ENCODE results near the gene MAX.

Gene MAX

GRCh38 chr14:65102441-65103149, at the start of gene MAX:
TSS of gene MAX (minus strand) at chr14:65102517. CDS start at chr14:65102339, 178 bp downstream.
- peak; percentile 99 for DNase-seq

- no peak for DNase-seq
Measured at GRCh38 chr14:65151609-65151956, 49.3 kb upstream of the MAX start.

GRCh38 chr14:65150898-65151608, 48.7 kb upstream of the MAX start:
- no peak for DNase-seq

GRCh38 chr14:65149116-65149515, 46.8 kb upstream of the MAX start:
- DNase-seq, result no peak

GRCh38 chr14:65144170-65144569, 41.9 kb upstream of the MAX start:
- DNase-seq, result no peak

- DNase-seq, result no peak
Measured at GRCh38 chr14:65142914-65143625, 40.8 kb upstream of the MAX start.

- no peak for DNase-seq
Measured at GRCh38 chr14:65142429-65142828, 40.1 kb upstream of the MAX start.

- no peak for DNase-seq
Measured at GRCh38 chr14:65141523-65141922, 39.2 kb upstream of the MAX start.

- no peak for DNase-seq
Measured at GRCh38 chr14:65137648-65138307, 35.5 kb upstream of the MAX start.

- no peak for DNase-seq
Measured at GRCh38 chr14:65134651-65135579, 32.6 kb upstream of the MAX start.

- no peak for DNase-seq
Measured at GRCh38 chr14:65132855-65133254, 30.5 kb upstream of the MAX start.

- DNase-seq, result no peak
Measured at GRCh38 chr14:65131301-65131701, 29.0 kb upstream of the MAX start.

- no peak for DNase-seq
Measured at GRCh38 chr14:65128096-65128495, 25.8 kb upstream of the MAX start.

- DNase-seq, result no peak
Measured at GRCh38 chr14:65117769-65118745, 15.7 kb upstream of the MAX start.

GRCh38 chr14:65115615-65116014, 13.3 kb upstream of the MAX start:
- no peak for DNase-seq

GRCh38 chr14:65110525-65110924, 8.2 kb upstream of the MAX start:
- no peak for DNase-seq

- no peak for DNase-seq
Measured at GRCh38 chr14:65109357-65109756, 7.0 kb upstream of the MAX start.

GRCh38 chr14:65107200-65107599, 4.9 kb upstream of the MAX start:
- no peak for DNase-seq

GRCh38 chr14:65106736-65107135, 4.4 kb upstream of the MAX start:
- no peak for DNase-seq

- DNase-seq, result no peak
Measured at GRCh38 chr14:65106316-65106715, 4.0 kb upstream of the MAX start.

- DNase-seq, result no peak
Measured at GRCh38 chr14:65104791-65105190, 2.5 kb upstream of the MAX start.
